GM03348 (cell line): ENCODE data around the gene SND1.

Experiments used
- DNase-seq: peaks from one replicate; pipeline ENCODE4 v3.0.0; 2012; ENCODE audit warnings: low spot score

The SND1 gene

DNA sequence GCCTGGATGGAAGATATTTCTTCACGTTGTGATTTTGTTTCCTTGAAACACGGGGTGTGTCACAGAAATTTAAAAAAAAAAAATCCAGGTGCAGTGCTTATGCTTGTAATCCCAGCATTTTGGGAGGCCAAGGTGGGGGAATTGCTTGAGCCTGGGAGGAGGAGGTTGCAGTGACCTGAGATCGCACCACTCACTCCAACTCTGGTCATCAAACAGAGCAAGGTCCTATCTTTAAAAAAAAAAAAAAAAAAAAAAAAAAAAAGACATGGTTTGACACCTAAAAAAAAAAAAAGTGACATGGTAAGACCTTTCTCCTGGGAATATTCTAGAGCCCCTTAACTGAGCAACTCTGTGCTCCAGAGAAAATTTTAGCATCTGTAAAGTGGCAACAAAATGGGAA, 388.2 kb downstream of the SND1 start:
- DNase-seq = no peak

DNA sequence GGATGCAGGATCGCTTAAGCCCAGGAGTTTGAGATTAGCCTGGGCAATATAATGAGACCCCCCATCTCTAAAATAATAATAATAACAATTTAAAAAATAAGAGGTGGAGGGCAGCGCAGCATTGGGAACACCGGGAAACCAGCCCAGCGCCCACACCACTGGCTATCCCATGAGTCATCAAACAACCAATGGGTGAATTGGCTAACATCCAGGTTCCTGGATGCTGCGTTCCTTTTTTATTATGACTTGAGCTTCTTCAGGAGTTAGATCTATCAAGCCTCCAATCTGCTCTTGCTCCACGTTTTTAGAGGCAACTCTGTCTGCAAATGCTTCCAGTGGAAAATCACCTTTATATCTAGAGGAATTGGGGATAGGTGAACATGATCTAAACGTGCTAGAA, 389.2 kb downstream of the SND1 start:
- peak; percentile 75 for DNase-seq

DNA sequence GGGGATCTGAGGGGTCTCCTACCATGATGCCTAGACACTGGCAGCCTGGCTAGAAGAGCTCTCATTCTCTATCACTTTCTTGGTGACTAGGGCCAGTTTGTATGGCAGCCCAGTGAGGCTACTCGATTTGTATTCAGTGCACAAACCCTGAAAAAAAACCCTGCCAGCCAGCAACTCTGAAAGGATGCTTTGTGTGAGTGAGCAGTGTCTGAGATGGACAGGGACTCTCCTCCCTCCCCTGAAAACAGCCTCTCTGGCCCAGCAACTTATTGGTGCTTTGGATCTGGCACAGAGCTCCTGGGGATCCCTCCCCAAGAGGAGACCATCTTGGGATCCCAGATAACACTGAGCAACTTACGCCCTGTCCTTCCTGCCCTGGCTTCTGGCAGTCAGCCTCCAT, 390.0 kb downstream of the SND1 start:
- DNase-seq = no peak

DNA sequence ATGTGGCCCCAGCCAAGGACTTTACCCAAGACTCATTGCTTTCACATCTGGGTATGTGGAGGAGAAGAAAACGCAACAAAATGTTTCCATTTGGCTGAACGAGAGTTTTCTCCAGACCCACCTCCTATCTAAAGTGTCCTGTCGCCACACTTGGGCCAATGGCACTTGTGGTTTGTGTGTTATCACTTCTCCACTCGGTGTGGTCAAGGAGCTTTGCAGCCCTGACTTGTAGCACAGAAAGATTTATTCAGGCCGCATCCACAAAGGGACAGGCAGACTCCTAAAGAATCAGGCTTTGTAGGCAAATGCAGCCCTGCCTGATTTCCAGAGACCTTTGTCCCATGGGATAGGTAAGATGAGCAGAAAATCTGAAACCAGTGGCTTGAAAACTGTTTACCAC, 392.1 kb downstream of the SND1 start:
- DNase-seq = no peak

DNA sequence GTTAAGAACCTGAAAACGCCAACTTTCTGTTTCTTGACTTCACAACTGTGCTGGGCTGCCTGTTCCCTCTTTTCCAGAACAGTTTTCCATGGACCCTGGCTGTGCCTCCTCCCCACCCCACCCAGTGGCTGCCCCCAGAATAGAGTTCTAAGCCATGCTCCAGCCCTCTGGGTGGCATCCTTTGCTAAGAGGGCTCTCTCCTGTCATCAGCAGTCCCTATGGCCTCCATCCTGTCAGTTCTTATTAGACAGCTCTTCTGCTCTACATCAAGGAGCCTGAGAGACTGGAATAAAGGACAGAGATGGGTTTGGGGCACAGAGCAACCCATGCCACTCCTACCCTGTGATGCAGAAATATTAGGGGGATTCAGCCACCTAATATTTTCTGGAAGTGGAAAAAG, 393.2 kb downstream of the SND1 start:
- no peak for DNase-seq

DNA sequence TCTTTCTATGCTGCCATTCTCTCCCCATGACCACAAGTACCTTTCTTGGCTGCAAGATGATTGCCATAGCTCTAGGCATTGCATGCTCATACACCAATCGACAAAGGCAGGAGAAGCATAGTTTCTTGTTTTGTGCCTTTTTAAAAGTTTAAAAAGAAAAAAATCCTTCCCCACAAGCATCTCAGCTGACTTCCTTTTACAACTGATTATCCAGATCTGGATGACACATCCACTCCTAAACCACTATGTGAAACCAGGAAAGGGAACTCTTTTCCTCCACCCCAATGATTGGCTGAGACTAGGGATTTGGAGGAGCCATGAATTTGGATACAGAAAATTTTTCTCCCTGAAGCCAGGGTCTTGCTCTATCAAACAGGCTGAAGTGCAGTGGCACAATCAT, 393.8 kb downstream of the SND1 start:
- DNase-seq = peak; percentile 61

DNA sequence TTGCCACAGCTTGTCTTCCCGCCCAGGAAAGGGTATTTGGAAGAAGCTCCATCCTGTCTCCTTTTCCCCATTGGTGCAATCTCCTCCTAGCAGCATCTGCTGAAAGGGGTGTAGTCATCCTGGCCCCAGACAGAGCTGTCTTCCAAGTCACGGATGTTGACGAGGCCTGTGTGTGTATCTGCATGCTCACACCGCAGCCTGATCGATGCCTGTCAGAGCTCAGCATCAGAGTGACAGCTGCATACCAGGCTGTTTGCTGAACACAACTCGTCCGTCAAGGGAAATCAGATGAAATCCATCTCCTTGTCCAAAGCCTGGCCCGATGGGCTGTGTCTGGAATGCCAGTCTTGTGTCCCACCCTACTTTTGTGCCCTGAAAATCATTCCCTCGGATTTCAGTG, 400.4 kb downstream of the SND1 start:
- no peak for DNase-seq

DNA sequence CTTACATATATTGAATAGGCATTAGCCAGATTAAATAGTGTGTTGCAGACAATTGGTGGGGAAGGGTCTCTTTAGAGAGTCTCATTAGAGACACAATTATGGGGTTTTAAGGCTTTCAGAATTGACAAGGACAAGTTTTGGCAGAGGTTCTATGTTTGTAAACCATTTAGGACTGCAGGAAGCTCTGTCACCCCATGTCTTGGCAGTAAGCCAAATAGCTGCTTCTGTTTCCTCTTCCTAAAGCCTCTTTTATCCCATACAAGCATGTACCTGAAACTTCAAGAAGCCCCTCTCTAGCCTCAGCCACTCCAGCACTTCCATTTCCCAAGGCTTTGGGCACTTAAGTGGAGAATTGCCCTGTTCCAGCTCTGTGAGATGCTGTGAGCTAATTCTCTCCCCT, 401.0 kb downstream of the SND1 start:
- DNase-seq = no peak

DNA sequence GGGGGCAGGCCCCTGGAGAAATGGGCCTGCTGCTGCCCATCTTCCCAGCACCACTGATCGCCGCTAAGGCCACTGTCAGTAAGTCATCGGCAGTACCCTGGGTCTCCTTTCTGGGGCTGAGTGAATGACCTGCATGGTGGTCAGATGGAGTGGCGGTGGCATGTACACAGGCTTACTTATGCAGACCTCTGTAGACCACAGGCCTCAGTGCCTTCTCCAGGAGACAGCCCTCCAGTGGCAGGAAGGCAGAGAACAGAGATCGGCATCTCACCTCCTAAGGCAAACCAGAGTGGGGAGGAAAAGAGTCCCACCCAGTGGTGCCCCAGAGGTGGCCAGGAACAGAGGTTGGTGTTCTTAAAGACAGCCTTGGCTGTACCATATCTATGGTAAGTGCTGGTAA, 402.0 kb downstream of the SND1 start:
- no peak for DNase-seq

DNA sequence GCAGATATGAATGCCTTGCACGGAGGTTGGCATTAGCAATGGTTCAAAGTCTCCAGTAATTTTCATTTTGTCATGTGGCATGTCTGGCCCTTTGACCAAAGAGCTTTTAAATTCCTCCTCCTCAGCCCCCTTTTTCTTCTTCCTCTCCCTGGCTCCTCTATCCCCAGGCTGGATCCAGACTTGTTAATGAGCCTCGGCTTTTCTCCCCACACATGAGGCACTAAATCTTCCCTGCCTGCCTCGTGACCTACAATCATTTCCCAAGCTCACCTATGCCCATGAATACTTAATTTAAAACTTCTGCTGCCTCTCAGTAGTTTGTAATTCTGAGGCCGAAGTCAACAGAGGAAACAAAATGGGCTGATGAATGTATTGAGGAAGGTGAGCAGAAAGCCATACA, 402.5 kb downstream of the SND1 start:
- no peak for DNase-seq

DNA sequence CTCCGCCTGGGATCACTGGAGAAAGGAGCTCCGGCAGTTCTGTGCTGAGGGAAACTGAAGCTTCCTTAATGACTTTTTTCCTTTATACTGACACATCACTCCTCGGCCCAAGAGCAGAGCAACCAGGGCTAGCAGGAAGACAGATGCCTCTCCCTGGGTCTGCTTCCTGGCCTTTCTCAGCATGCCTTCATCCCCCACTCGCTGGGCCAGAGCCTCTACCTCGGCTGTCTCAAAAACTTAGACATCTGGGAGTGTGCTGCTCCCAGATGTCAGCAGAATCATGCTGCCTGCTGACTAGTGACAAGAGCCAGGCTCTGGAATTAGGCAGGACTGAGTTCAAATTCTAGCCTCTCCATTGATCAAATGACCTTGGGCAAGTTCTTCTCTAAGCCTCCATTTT, 403.6 kb downstream of the SND1 start:
- DNase-seq = peak; percentile 45

DNA sequence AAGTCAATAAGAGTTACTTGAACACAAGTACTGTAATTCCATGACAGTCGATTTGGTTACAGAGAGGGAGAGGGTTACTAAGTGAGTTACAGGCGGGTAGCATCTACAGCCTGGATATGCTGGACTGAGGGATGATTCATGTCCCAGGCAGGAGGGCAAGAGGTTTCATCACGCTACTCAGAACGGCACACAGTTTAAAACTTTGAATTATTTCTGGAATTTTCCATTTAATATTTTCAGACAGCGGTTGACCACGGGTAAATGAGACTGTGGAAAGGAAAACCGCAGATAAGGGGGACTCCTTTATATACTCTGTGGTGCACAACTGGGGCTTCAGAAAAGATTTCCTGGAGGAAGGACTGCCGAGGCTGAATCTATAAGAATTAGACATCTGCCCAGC, 404.9 kb downstream of the SND1 start:
- DNase-seq = peak; percentile 78

DNA sequence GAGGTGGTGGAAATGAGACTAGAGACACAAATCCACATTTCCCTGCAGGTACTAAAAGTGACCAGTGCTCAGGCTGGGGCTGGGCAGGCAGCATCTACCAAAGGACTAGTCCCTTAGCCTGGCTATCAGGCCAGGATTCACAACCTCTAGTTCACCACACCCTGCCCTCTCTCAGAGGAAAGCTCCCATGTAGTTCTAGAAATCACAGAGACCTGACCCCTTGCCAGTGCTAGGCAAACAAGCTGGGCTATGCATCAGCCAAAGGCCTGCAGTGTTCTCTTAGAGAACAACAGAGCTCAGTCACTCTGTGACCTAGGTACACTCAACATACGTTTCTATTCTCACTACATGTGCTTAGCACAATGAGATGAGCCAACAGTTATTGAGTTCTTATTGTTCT, 405.9 kb downstream of the SND1 start:
- DNase-seq = no peak

DNA sequence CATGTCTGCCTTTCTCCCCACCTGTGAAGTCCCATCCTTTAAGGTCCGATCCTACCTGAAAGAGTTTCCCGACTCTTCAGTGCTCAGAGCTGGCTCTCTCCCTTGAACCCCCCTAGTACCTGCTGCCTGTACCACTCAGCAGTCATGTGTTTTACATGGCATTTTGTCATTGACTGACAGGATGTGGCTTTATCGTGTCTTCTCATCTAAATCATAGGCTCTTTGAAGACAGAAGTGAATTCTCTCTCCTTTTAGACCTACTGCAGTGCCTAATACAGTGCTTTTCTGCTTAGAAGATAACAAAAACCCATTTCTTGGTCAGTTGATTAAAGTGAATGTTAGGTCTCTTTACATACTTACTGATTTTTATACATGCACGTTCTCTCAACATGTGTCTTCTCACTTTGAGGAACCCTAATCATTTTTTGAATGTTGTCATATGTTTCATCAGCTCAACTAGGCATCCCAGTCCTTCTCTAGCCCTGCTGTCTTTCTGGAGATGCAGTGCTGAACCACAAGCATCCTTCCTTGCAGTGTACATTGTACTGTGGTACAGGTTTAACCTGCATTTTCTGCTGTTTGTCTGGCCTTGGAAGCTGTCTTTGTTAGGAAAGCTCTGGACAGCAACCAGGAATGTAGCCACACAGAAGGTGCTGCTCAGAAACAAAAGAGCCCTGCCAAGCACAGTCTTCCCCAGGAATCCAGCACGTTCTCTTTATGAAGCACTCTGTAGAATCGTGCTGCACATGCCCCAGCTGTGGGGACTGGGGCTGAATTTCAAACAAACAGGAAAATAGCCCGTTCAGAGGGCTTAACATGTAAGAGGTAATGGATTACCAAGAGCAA, 407.4 kb downstream of the SND1 start:
- no peak for DNase-seq

DNA sequence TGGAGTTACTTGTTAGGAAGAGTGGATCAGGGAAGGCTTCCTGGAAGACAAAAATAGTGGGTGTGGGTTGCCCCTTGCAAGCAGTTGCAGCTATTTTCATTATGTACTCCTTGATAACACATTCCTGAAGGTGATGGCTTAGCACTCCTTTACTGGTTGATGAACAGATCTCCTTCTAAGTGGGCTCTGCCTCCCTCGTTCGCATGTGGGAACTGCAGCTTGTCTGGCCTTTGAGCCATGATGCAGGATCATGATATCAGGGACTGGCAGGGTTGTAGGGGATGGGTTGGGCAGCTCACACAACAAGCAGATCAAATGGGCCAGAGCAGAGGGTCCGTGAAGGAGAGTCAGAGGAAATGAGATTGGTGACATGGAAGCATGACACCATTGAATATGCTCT, 408.0 kb downstream of the SND1 start:
- no peak for DNase-seq

DNA sequence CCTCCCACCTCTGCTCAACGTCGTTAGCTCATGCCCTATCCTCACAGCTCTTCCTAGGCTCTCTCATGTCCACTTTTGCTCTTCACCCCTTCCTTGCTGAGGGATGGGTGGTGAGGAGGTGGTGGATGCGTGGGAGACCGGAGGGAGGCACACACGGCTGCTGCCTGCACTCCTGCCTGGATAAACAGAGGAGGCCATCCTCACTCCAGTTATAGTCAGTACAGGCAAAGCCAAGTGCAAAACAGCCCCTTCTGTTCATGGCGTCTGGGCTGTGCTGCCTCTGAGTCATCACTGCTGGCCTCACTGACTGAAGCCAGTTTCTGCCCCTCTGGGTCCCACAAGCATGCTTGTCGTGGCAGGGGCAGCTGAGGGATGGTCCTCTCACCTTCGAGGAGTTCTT, 411.1 kb downstream of the SND1 start:
- DNase-seq = no peak

DNA sequence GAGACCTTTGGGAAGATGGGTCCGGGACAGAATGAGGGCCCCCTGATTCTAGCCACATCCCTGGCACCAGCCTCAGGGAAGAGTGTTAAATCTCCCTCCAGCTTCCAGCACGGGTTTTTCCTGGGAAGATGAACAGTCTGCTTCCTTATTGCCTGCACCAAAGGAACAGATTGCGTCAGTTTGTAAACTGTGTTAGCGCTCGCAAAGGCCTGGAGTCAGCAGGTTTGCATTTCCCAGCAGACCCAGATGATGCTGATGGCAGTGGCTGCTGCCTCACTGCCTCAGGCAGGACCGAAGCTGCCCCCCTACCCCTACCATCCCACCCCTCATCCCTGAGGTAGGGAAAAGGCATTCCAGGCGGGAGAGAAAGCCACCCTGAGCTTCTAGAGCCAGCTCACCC, 413.9 kb downstream of the SND1 start:
- no peak for DNase-seq

DNA sequence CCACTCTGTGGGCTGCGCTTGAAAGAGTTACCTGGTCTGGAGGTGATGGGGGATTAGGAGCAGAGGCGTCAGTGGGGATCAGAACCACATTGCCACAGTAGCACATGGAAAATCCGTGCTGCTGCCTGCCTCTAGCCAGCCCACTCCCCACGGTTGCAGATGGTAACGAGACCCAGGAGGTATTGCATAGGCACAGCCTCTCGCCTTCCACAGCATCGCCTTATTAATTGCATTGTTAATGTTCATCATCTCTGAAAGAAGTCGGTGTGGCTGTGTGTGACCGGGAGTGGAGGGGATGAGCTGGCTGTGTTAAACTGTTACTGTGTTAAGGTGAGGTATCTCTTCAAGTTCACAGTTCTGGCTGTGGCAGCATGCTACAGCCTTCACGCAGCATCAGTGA, 414.4 kb downstream of the SND1 start:
- no peak for DNase-seq

DNA sequence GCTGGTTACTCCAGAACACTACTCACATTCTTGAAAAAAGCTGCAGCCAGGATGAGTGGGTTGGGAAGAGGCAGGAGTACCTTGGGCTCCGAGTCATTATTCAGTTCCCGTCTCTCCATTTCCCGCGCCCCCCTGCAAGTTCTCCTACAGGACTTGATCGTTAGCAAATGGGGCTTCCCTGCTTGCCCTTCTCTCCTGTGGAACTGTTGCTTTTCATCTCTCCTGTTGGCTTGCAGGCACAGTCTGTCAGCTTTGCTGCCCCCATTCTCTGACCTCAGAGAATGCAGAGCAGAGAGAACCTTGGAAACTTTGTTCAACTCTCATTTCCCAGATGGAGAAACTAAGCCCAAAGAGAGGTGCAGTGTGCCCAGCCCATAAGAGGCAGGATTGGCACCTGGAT, 414.9 kb downstream of the SND1 start:
- DNase-seq = no peak

DNA sequence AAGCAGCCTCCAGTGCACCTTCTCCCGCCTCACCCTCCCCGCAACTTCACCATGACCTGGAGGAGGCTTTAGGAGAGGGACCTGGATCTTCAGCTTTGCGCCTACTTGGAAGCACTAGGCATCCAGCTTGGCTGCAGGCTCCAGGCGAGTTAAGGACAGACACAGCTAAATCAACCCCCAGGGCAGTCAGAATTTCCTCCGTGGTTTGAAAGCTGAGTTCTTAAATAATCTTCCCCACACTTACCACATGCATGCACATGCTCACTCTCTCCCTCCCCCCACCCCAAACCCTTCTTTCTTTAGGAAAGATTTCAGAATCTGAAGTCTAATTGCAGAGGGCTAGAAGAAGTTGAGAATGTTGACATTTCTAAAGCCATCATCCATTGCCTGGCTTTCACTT, 416.0 kb downstream of the SND1 start:
- no peak for DNase-seq

DNA sequence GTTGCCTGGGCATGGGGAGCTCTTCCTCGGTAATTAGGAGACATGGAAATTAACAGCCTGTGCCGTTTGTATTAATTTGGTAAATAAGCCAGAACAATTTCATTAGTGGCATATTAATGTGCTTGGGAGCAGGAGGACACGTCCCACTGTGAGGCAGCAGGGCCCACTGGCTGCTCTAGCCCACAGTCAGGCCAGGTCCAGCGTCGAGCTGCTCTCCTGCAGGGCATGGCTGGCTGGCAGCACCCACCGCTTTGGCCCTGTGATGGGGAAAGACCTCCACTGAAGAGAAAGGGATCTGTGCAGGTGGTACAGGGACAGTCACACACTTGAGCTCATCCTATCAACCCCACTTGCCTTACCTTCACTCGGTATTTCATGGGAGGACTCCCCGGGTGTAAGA, 416.8 kb downstream of the SND1 start:
- DNase-seq = no peak

DNA sequence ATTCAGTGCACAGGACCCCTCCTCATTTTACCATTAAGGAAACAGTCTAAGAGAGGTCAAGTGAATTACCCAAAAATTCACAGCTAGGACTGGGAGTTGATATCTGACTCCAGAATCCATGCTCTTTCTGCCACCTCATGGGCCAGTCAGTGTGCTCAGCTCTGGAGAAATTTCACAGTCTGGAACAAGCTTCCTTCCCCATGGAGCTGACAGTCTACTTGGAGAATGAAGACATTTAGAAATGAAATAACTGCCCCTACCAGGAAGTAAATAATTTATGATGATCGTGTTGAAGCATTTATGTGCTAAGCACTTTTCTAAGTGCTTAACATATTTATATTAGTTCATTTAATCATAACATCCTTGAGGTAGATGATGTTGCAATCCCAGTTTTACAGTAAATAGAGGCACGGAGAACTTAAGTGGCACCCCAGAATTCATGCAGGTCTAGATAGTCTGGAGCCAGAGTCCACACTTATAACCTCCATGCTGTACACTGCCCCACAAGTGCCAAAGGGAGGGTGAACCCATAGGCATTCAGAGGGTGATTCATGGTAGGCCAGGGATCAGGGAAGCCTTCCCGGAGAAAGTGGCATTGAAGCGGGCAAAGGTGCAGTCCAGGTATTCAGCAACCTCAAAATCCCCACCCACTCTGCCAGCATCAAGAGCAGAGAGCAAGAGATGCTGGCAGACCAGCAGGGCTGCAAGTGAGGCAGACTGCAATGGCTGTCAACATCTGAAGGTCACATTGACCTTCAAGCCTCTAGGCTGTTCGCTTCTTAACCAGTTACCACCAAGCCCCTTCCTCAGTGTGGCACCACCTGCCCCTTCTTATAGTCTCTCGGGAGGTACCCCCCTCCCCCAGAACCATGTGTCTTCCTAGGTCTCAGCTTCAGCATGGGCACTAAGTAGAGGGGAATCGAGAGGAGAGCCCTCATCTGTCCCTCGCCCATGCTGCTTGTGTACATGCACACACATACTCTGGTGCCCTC, 417.7 kb downstream of the SND1 start:
- DNase-seq = no peak

DNA sequence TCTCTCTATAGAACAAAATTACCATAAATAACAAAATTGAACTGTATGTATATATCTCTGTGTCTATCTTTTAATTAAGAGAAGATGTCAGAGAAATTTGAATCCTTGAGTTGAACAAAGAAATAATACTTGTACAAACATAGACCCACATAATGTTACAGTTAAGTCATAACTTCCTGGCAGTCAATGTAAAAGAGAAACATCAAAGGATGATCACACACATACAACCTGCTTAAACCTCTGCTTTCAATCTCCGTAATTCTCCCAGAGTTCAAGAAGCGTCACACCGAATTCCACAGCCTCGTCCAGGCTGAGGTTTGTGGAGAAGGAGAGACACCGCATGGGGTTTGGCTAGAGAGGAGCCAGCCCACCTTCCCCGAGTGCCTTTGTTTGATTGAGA, 419.4 kb downstream of the SND1 start:
- DNase-seq = no peak
